GM12891 (cell line): ENCODE results near the gene CELF2.

Source experiments
- PAX5 ChIP-seq: IDR thresholded peaks from 2 replicates; pipeline ENCODE4 v1.6.1; 2011; ENCODE audit warnings: low read length, moderate library complexity, mild to moderate bottlenecking; ENCODE audit not compliant: insufficient read depth, severe bottlenecking
- POLR2A ChIP-seq: IDR thresholded peaks from 2 replicates; pipeline ENCODE4 v1.6.1; 2011; ENCODE audit warnings: low read depth, low read length, control low read depth
- POLR2AphosphoS5 ChIP-seq: IDR thresholded peaks from 2 replicates; pipeline ENCODE4 v1.6.1; 2011; ENCODE audit warnings: low read depth, low read length, control low read depth
- SPI1 ChIP-seq: IDR thresholded peaks from 2 replicates; pipeline ENCODE4 v1.6.1; 2011; ENCODE audit warnings: low read depth, low read length, control low read depth
- TAF1 ChIP-seq: IDR thresholded peaks from 2 replicates; pipeline ENCODE4 v1.6.1; 2011; ENCODE audit warnings: low read depth, low read length, control low read depth

DNA sequence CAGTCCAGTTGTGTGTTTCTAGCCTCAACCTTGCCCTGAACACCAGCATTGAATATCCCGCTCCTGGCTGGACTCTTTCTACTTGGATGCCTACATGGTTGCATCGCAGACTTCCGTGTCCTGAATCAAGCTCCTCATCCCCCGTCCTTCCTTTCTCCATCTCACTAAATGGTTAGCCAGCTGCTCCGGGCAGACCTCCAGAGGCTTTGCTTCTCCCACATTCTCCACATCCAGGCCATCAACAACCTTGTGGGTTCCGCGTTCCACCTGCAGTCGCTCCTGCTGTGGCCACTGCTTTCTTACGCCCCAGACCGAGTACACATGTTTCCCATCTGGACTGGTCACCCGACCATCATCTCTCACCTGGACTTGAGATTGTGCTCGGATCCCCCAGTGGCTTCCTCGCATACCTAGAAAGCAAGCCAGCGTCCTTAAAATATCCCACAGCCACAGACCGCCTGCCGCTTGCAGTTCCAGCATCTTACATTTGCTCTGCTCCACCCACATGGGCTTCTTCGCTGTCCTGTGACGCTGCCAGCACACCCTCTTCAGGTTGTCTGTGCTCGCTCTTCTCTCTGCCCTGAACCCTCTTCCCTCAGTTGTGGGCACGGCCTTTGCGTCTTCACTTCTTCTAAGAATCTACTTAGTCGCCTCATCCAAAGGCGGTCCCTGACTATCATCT is 25.9 kb downstream of the CELF2 start:
- TF ChIP-seq POLR2AphosphoS5 (no peak), POLR2A (no peak), SPI1 (no peak), TAF1 (no peak), PAX5 (no peak)
